ENCODE data around the gene C6orf132.

Gene C6orf132

GRCh38 chr6:42182101-42182500 lies 39.7 kb upstream of the C6orf132 start:
- Histone ChIP-seq H3K4me3 (ENCODE audit: low read depth, low read length, poor library complexity, severe bottlenecking) (no peak overlapping the region), H3K9ac (ENCODE audit: low read length) (no peak overlapping the region), H4K20me1 (ENCODE audit: insufficient read depth, low read length) (no peaks in the 10 kb centered on the region), H3K4me1 (ENCODE audit: insufficient read depth, low read length, severe bottlenecking) (peaks cover 6% of the 10 kb centered on the region), H3K9me3 (ENCODE audit: low read length) (no peaks in the 10 kb centered on the region), H3F3A (ENCODE audit: insufficient read depth, low read length) (no peaks in the 10 kb centered on the region), H3K4me2 (ENCODE audit: low read length) (no peak overlapping the region), H3K79me2 (ENCODE audit: insufficient read depth, low read length) (no peaks in the 10 kb centered on the region), H3K27ac (ENCODE audit: low read depth, low read length, poor library complexity, severe bottlenecking) (no peak overlapping the region), H3K36me3 (ENCODE audit: insufficient read depth, low read length) (no peaks in the 10 kb centered on the region), H3K27me3 (ENCODE audit: insufficient read depth, low read length) (no peaks in the 10 kb centered on the region; the same call in 1 of the 2 replicates), H3K9me2 (ENCODE audit: low read depth, low read length) (no peaks in the 10 kb centered on the region), H2AFZ (ENCODE audit: low read length) (no peak overlapping the region)
- no peak for TF ChIP-seq CTCF (IDR thresholded peaks at IDR 0.05; ENCODE audit: low read length)
- TF ChIP-seq EZH2 (IDR thresholded peaks at IDR 0.05; ENCODE audit: borderline replicate concordance, low read length): no peak

- Histone ChIP-seq H3F3A (ENCODE audit: insufficient read depth, low read length) (no peaks in the 10 kb centered on the region), H3K4me2 (ENCODE audit: low read length) (no peak overlapping the region), H3K27me3 (ENCODE audit: insufficient read depth, low read length) (no peaks in the 10 kb centered on the region; the same call in 1 of the 2 replicates), H3K4me3 (ENCODE audit: low read depth, low read length, poor library complexity, severe bottlenecking) (no peak overlapping the region), H3K9me3 (ENCODE audit: low read length) (no peaks in the 10 kb centered on the region), H4K20me1 (ENCODE audit: insufficient read depth, low read length) (no peaks in the 10 kb centered on the region), H3K27ac (ENCODE audit: low read depth, low read length, poor library complexity, severe bottlenecking) (no peak overlapping the region), H3K9ac (ENCODE audit: low read length) (no peak overlapping the region), H2AFZ (ENCODE audit: low read length) (no peak overlapping the region), H3K36me3 (ENCODE audit: insufficient read depth, low read length) (no peaks in the 10 kb centered on the region), H3K9me2 (ENCODE audit: low read depth, low read length) (no peaks in the 10 kb centered on the region), H3K4me1 (ENCODE audit: insufficient read depth, low read length, severe bottlenecking) (peaks cover 6% of the 10 kb centered on the region), H3K79me2 (ENCODE audit: insufficient read depth, low read length) (no peaks in the 10 kb centered on the region)
- TF ChIP-seq CTCF (IDR thresholded peaks at IDR 0.05; ENCODE audit: low read length): no peak
- no peak for TF ChIP-seq EZH2 (IDR thresholded peaks at IDR 0.05; ENCODE audit: borderline replicate concordance, low read length)
Observed at GRCh38 chr6:42179945-42180313, 37.5 kb upstream of the C6orf132 start.

GRCh38 chr6:42179261-42179944 lies 37.0 kb upstream of the C6orf132 start:
- H3K27ac ChIP-seq (ENCODE audit: low read depth, low read length, poor library complexity, severe bottlenecking): no peak overlapping the region
- no peak overlapping the region for H3K4me3 ChIP-seq (ENCODE audit: low read depth, low read length, poor library complexity, severe bottlenecking)
- H3K9ac ChIP-seq (ENCODE audit: low read length): no peak overlapping the region
- H2AFZ ChIP-seq (ENCODE audit: low read length): no peak overlapping the region
- H3K36me3 ChIP-seq (ENCODE audit: insufficient read depth, low read length): no peaks in the 10 kb centered on the region
- H3K27me3 ChIP-seq (ENCODE audit: insufficient read depth, low read length): no peaks in the 10 kb centered on the region; the same call in 1 of the 2 replicates
- no peaks in the 10 kb centered on the region for H3F3A ChIP-seq (ENCODE audit: insufficient read depth, low read length)
- no peaks in the 10 kb centered on the region for H4K20me1 ChIP-seq (ENCODE audit: insufficient read depth, low read length)
- peaks cover 6% of the 10 kb centered on the region for H3K4me1 ChIP-seq (ENCODE audit: insufficient read depth, low read length, severe bottlenecking)
- H3K9me2 ChIP-seq (ENCODE audit: low read depth, low read length): no peaks in the 10 kb centered on the region
- no peaks in the 10 kb centered on the region for H3K79me2 ChIP-seq (ENCODE audit: insufficient read depth, low read length)
- H3K9me3 ChIP-seq (ENCODE audit: low read length): no peaks in the 10 kb centered on the region
- no peak overlapping the region for H3K4me2 ChIP-seq (ENCODE audit: low read length)
- TF ChIP-seq EZH2 (IDR thresholded peaks at IDR 0.05; ENCODE audit: borderline replicate concordance, low read length): no peak
- no peak for TF ChIP-seq CTCF (IDR thresholded peaks at IDR 0.05; ENCODE audit: low read length)

Measured in OCI-LY1 (cell line).